Heart left ventricle (tissue), 16 donors: Measurements from ENCODE around the gene PLK3. TPM values are rescaled to one million over a fixed set of nuclear protein-coding genes. Genes with fewer than 3 reads are reported as not detected.

ENCODE experiments used
- ATAC-seq, 4 donors: fragments of 200-7000 bp; cut with Tn5 transposase; one replicate each; pipeline ENCODE4 v1.9.1; 2020 to 2022; ENCODE audit warnings: moderate library complexity in 4 of 4, mild to moderate bottlenecking in 3 of 4, moderate number of reproducible peaks in 1 of 4
- DNase-seq, 5 donors: peaks; one replicate each; pipeline ENCODE4 v3.0.0-alpha.2; 2020
- H3K27ac ChIP-seq, 12 donors: fragments of 200-600 bp; sonication (generic) in 4 of 12; one replicate each; pipeline versions ENCODE4 v1.5.0 to v1.8.0; 2016 to 2022; ENCODE audit warnings: mild to moderate bottlenecking in 2 of 12
- H3K27me3 ChIP-seq, 9 donors: fragments of 200-600 bp; sonication (generic) in 2 of 9; one replicate each; pipeline versions ENCODE4 v1.5.1 to v1.8.0; 2016 to 2022; ENCODE audit warnings: mild to moderate bottlenecking in 3 of 9
- H3K36me3 ChIP-seq, 9 donors: fragments of 200-600 bp; sonication (generic) in 2 of 9; one replicate each; pipeline versions ENCODE4 v1.5.0 to v1.8.0; 2018 to 2022; ENCODE audit warnings: mild to moderate bottlenecking in 2 of 9
- H3K4me1 ChIP-seq, 12 donors: fragments of 200-600 bp; sonication (generic) in 4 of 12; one replicate each; pipeline versions ENCODE4 v1.5.0 to v1.8.0; 2016 to 2022; ENCODE audit warnings: mild to moderate bottlenecking in 3 of 12
- H3K4me3 ChIP-seq, 12 donors: fragments of 200-600 bp; sonication (generic) in 4 of 12; one replicate each; pipeline versions ENCODE4 v1.5.0 to v1.8.0; 2017 to 2022; ENCODE audit warnings: mild to moderate bottlenecking in 9 of 12, moderate library complexity in 4 of 12
- H3K9me3 ChIP-seq, 12 donors: fragments of 200-600 bp; sonication (generic) in 4 of 12; one replicate each; pipeline versions ENCODE4 v1.5.0 to v1.8.0; 2016 to 2022; ENCODE audit warnings: mild to moderate bottlenecking in 1 of 12
- POLR2A ChIP-seq, 2 donors: fragments of 450-650 bp; IDR thresholded peaks; one replicate each; pipeline ENCODE4 v1.6.1; 2017; ENCODE audit warnings: antibody characterized with exemption in 2 of 2, mild to moderate bottlenecking in 2 of 2, moderate library complexity in 2 of 2
- WGBS, 4 donors: extraction: QIAGEN DNeasy Blood & Tissue Kit in 2 of 4; methylation state at CpG; one replicate each; pipeline versions ENCODE4 v1.1.5 to v1.1.7; 2013 to 2018; 5-methylcytosine and 5-hydroxymethylcytosine counted together
- intact Hi-C, 10 donors: fragments of 100-400 bp; cut with DNase I; formaldehyde crosslinking; loops; one replicate each; pipeline versions ENCODE4 v1.11.1 to v1.14.2; 2022
- polyA plus RNA-seq, 2 donors: library from polyadenylated mRNA; stranded (reverse); fragments of 200-250 nt; gene quantifications; one replicate each; pipeline ENCODE4 v1.2.3, GENCODE V29; 2013
- total RNA-seq, 9 donors: library from RNA; depleted of rRNA in 2 of 9; stranded (reverse); fragments of >200 nt in 2 of 9; fragmentation: NEBNext Ultra II Directional in 3 of 9; extraction: Animal tissue kit (Norgen Biotek cat#: 25700) in 3 of 9; gene quantifications; one replicate each; pipeline versions ENCODE4 v1.1.0 to v1.2.4, GENCODE V29; 2016 to 2023
- TF ChIP-seq, protein P1 (sequence below), 12 donors: fragments of 200-600 bp; sonication (generic) in 4 of 12; IDR thresholded peaks; one replicate each; pipeline versions ENCODE4 v1.5.0 to v1.8.0; 2018 to 2022; ENCODE audit warnings: antibody characterized with exemption in 12 of 12, mild to moderate bottlenecking in 5 of 12
- donor health status: ischemic (EF 13 %, LVEDD 7.1; RV severe dilation, severe dysfunction).
- donor health status: healthy with polysubstance abuse.
- donor health status: DM: no; HTN: yes; CAD: no.
- donor health status: DM: no; HTN: no; CAD: no.
- donor health status: ischemic (EF 25% LVEDD 6.9; RV normal size, moderate dysfunction).
- donor health status: ischemic (EF 25% LVEDD 5.7; RV mildly dilated, moderate dysfunction).
- donor health status: healthy.
- donor health status: DM: yes; HTN: yes; CAD: no.
- donor health status: ischemic (EF 35%, LVEDD 5.7; RV mildly dilated, moderate dysfunction).
- donor health status: nonischemic (EF 11% LVEDD 7.7; RV severe dilation, severe dysfunction).
- donor health status: DM: yes; HTN: yes; CAD: no.
- donor health status: PGD.
- donor health status: ischemic (EF 29% LVEDD 5.4; RV normal size, mild dysfunction).
- donor health status: nonischemic (EF 23%, LVEDD 6.1; RV moderate dilation, normal function).

PLK3 gene
- total and polyA plus RNA-seq, 11 donors, result 4.5 to 17.9 (median 6.6) TPM

DNA sequence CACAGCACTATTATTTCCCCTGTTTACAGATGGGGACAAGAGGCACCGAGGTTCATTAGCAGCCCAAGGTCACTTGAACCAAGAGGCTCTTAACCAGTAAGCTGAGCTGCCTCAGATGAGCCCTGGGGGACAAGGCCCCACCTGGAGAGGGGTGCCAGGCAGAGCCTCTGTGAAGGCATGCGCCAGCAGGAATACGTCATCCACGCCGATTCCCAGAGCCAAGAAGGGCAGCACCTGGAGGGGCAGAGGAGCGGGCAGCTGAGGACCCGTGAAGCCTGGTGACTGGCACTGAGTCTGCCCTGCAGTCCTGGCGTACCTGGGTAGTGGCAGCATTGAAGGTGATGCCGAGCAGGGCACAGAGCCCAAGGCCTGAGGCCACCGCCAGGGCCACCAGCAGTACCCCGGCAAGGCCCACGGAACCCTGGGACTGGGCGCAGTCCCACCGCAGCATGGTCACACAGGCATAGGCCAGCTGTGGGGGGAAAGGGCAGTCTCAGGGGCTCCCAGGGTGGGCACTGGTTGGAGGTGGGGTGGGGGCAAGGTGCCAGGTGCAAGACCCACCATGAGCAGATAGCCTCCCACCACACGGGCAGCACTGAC, 28.8 kb downstream of the PLK3 start:
- Histone ChIP-seq H3K4me3 (no peak overlapping the region), H3K9me3 (no peaks in the 10 kb centered on the region), H3K36me3 (no peaks in the 10 kb centered on the region), H3K27me3 (no peaks in the 10 kb centered on the region), H3K4me1 (peaks cover 0 to 26% (median 6%) of the 10 kb centered on the region in 12 donors), H3K27ac (no peak overlapping the region)
- TF ChIP-seq, protein P1, sequence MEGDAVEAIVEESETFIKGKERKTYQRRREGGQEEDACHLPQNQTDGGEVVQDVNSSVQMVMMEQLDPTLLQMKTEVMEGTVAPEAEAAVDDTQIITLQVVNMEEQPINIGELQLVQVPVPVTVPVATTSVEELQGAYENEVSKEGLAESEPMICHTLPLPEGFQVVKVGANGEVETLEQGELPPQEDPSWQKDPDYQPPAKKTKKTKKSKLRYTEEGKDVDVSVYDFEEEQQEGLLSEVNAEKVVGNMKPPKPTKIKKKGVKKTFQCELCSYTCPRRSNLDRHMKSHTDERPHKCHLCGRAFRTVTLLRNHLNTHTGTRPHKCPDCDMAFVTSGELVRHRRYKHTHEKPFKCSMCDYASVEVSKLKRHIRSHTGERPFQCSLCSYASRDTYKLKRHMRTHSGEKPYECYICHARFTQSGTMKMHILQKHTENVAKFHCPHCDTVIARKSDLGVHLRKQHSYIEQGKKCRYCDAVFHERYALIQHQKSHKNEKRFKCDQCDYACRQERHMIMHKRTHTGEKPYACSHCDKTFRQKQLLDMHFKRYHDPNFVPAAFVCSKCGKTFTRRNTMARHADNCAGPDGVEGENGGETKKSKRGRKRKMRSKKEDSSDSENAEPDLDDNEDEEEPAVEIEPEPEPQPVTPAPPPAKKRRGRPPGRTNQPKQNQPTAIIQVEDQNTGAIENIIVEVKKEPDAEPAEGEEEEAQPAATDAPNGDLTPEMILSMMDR (IDR thresholded peaks at IDR 0.05), result no peak
- TF ChIP-seq POLR2A (IDR thresholded peaks at IDR 0.05), result no peak
- 95 to 97% (median 96%) methylated on average over 11 to 15 of the region's 15 CpGs for WGBS, 4 donors
- no peak for ATAC-seq
- intact Hi-C loops, result loop anchor here in 1 of 10 donors (5.0 kb wide), 1 partner anchor 42 kb away; the partner anchor contains the start of gene BEST4
- peak in 1 of 5 donors; percentile 18 for DNase-seq

DNA sequence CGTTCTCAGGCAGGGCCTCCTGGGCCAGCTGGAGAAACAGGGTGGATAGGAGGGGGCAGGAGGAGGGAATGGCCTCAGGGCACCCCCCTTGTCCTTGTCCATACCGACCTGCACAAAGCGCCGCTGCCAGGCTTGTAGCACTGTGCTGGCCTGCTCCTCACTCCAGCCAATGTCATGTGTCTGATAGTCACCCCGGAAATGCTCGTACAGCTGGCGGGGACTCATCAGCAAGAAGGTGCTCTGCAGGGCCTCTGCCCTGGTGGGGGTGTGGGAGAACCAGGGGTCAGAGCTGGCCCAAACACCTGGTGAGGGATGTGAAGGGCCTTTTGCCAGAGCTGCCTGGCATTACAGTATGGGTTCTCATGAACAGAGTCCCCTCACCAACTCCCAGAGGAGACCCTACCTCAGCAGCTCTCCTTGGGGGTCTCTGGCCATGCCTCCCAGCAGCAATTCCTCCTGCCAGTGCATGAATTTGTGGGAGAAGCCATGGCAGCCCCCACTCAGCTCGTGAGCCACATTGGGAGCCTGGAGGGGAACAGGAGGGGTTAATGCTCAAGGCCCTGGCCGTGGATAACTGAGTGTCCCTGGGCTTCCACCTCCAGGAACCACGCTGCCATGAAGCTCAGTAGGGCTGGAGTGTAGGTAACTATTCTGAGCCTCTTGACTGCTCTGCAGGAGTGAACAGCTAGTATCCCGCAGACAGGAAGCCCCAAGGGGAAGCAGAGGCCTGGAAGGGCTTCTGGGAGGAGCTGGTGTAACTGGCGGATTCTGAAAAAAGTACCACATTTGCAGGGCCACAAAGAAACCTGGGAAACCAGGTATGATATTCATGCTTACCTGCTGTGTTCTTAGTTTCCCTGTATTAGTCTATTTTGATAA, 29.6 kb downstream of the PLK3 start:
- TF ChIP-seq POLR2A (IDR thresholded peaks at IDR 0.05), result no peak
- TF ChIP-seq, protein P1 (IDR thresholded peaks at IDR 0.05), result no peak
- ATAC-seq (no peak), DNase-seq (peak in 1 of 5 donors; percentile 29)
- Histone ChIP-seq H3K27me3 (no peaks in the 10 kb centered on the region), H3K36me3 (no peaks in the 10 kb centered on the region), H3K27ac (no peak overlapping the region), H3K4me3 (no peak overlapping the region), H3K9me3 (no peaks in the 10 kb centered on the region), H3K4me1 (peaks cover 0 to 31% (median 6%) of the 10 kb centered on the region in 12 donors)
- WGBS, 4 donors, result 79 to 87% (median 84%) methylated on average over 11 to 12 of the region's 12 CpGs
- intact Hi-C loops, result loop anchor here in 4 of 10 donors (5.0 to 10.0 kb wide), 6 partner anchors 32 to 183 kb away; partner anchors contain the start of genes BEST4 (in 2 of the 4), EIF2B3 (in 1 of the 4), HECTD3 (in 1 of the 4) and UROD (in 1 of the 4)

DNA sequence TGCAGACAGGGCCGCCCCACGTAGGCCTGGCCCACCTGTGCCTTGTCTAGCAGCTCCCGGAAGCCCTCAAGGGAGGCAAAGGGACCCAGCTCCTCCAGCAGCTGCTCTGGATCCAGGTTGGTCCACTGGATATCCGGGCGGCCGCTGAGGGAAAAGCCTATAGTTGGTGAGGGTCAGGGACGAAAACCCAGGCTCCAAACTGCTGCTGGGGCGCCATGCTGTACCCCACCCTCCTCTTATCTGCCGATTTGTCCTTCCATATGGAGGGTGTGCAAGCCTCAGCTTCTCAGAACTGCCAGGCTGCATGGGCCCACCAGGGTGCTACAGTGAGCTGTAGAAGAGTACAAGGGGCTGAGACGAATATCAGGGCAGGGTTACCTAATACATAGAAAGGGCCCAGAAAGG, 30.7 kb downstream of the PLK3 start:
- Histone ChIP-seq H3K27ac (no peak overlapping the region), H3K36me3 (no peaks in the 10 kb centered on the region), H3K9me3 (no peaks in the 10 kb centered on the region), H3K4me3 (no peak overlapping the region), H3K27me3 (no peaks in the 10 kb centered on the region), H3K4me1 (peaks cover 0 to 32% (median 7%) of the 10 kb centered on the region in 12 donors)
- WGBS, 4 donors, result 82 to 97% (median 91%) methylated on average over 6 to 10 of the region's 10 CpGs
- DNase-seq, result peak in 1 of 5 donors; percentile 9
- no peak for TF ChIP-seq POLR2A (IDR thresholded peaks at IDR 0.05)
- TF ChIP-seq, protein P1 (IDR thresholded peaks at IDR 0.05), result no peak
- ATAC-seq, result no peak
- intact Hi-C loops, result loop anchor here in 4 of 10 donors (5.0 to 10.0 kb wide), 5 partner anchors 34 to 181 kb away; partner anchors contain the start of genes BEST4 (in 1 of the 4), EIF2B3 (in 1 of the 4), HECTD3 (in 1 of the 4) and UROD (in 1 of the 4)

DNA sequence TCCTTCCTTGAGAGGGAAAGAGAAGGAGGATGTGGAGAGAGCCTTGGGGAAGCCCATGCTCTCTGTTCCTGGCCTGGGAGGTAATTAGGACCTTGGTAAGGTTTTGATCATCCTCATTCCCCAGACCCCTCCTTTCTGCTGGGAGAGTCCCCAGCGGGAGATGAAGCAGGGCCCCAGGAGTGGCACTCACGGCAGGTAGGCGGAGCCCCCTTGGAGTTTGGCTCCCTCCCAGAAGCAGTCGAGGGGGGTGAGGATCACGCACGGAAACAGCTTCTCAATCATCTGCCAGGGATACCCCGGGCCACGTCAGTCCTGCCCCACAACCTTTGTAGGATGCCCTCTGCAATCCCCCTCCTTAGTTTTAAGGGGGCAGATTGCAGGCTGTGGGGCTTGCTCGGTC, 31.3 kb downstream of the PLK3 start:
- DNase-seq (no peak), ATAC-seq (no peak)
- 58 to 61% (median 59%) methylated on average over 9 of the region's 9 CpGs for WGBS, 4 donors
- no peak for TF ChIP-seq POLR2A (IDR thresholded peaks at IDR 0.05)
- TF ChIP-seq, protein P1 (IDR thresholded peaks at IDR 0.05), result no peak
- peaks cover 0 to 29% (median 3%) of the 10 kb centered on the region in 12 donors for H3K4me1 ChIP-seq
- H3K36me3 ChIP-seq, result no peaks in the 10 kb centered on the region
- no peaks in the 10 kb centered on the region for H3K27me3 ChIP-seq
- H3K27ac ChIP-seq, result no peak overlapping the region
- no peaks in the 10 kb centered on the region for H3K9me3 ChIP-seq
- no peak overlapping the region for H3K4me3 ChIP-seq
- intact Hi-C loops, result loop anchor here in 4 of 10 donors (5.0 to 10.0 kb wide), 5 partner anchors 34 to 181 kb away; partner anchors contain the start of genes BEST4 (in 1 of the 4), EIF2B3 (in 1 of the 4), HECTD3 (in 1 of the 4) and UROD (in 1 of the 4)
